ENCODE results near the gene AMDHD2. TPM values are rescaled to one million over a fixed set of nuclear protein-coding genes. Genes with fewer than 3 reads are reported as not detected.

AMDHD2 gene
- total and polyA plus RNA-seq, 2 of the 13 experiments (the other 11 are each of a cell fraction or from before 2014, with no cell fraction given), result 33.5 to 39.1 TPM

DNA sequence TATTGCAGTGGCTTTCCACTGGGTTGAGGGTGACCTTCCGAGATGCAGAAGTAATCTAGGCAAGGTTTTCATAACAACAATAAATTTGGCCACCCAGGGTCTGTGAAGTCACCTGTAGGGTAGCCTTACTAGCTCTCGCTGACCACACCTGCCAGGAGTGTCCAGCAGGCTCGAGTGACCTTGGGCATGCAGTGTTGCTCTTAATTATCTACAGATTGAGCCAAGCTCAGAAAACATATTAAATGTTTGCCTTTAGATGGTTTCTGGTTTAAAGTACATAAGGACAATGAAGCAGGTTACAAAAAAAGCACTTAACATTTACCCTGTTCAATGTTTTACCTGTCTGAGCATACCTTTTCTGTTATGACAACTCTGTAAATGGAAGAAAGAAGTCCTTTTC, 43.4 kb upstream of the AMDHD2 start (continued):
- TF ChIP-seq, protein P1, sequence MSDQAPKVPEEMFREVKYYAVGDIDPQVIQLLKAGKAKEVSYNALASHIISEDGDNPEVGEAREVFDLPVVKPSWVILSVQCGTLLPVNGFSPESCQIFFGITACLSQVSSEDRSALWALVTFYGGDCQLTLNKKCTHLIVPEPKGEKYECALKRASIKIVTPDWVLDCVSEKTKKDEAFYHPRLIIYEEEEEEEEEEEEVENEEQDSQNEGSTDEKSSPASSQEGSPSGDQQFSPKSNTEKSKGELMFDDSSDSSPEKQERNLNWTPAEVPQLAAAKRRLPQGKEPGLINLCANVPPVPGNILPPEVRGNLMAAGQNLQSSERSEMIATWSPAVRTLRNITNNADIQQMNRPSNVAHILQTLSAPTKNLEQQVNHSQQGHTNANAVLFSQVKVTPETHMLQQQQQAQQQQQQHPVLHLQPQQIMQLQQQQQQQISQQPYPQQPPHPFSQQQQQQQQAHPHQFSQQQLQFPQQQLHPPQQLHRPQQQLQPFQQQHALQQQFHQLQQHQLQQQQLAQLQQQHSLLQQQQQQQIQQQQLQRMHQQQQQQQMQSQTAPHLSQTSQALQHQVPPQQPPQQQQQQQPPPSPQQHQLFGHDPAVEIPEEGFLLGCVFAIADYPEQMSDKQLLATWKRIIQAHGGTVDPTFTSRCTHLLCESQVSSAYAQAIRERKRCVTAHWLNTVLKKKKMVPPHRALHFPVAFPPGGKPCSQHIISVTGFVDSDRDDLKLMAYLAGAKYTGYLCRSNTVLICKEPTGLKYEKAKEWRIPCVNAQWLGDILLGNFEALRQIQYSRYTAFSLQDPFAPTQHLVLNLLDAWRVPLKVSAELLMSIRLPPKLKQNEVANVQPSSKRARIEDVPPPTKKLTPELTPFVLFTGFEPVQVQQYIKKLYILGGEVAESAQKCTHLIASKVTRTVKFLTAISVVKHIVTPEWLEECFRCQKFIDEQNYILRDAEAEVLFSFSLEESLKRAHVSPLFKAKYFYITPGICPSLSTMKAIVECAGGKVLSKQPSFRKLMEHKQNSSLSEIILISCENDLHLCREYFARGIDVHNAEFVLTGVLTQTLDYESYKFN (CRISPR knock-in tag; conservative IDR thresholded peaks at IDR 0.05), result peak; percentile 59

DNA sequence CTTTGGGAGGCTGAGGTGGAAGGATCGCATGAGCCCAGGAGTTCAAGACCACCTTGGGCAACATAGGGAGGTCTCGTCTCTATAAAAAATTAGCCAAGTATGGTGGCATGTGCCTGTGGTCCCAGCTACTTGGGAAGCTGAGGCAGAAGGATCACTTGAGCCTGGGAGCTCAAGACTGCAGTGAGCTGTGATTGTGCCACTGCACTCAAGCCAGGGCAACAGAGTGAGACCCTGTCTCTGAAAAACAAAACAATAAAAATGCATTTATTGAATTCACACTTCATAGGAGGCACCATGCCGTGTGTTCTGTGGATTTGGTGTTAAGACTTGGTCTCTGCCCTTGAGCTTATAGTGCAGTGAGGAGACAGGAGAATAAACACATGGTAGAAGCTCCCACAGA, 42.8 kb upstream of the AMDHD2 start:
- Histone ChIP-seq H2AFZ (ENCODE audit: low read length) (no peak overlapping the region), H3K27ac (ENCODE audit: extremely low read length, insufficient read depth, low read length) (peak overlapping the region; percentile 53), H4K20me1 (ENCODE audit: insufficient read depth, low read length) (peaks cover 20% of the 10 kb centered on the region), H3K4me1 (ENCODE audit: insufficient read depth, low read length) (peaks cover 63% of the 10 kb centered on the region), H3K79me2 (ENCODE audit: insufficient read depth, low read length) (peaks cover 36% of the 10 kb centered on the region), H3K27me3 (ENCODE audit: control insufficient read depth in 1 of 2, insufficient read depth in 2 of 2, low read length in 2 of 2) (peaks cover 0 to 1% of the 10 kb centered on the region in 2 experiments; a peak in 2 of 5 replicates), H3K9ac (ENCODE audit: insufficient read depth, low read depth, low read length) (no peak overlapping the region), H3K36me3 (replicated peaks in 1 of 2; ENCODE audit: control insufficient read depth in 1 of 2, insufficient read depth in 2 of 2, low read length in 2 of 2) (peaks cover 2 to 5% of the 10 kb centered on the region in 2 experiments; a peak in 2 of 5 replicates), H3K4me2 (ENCODE audit: low read depth, low read length) (peak overlapping the region; percentile 88), H3K9me3 (ENCODE audit: low read length) (no peaks in the 10 kb centered on the region), H3K4me3 (replicated peaks in 1 of 3; ENCODE audit: insufficient read depth in 1 of 3, low read depth in 2 of 3, low read length in 3 of 3) (no peak overlapping the region)
- intact Hi-C loops (cut with micrococcal nuclease; ENCODE audit: unreplicated experiment), result no loop called here
- POLR2A ChIA-PET, result interaction anchor here (1.0 to 1.5 kb wide), 3 partner anchors 37 to 226 kb away, joined by 3 to 8 read pairs (median 4); partner anchors contain the start of genes ATP6V0C and ECI1
- FAIRE-seq (no peak), ATAC-seq (no peak), DNase-seq (ENCODE audit: low spot score) (no peak)
- WGBS (ENCODE audit: low lambda C conversion rate), result 66% methylated on average over 3 of the region's 3 CpGs
- in situ Hi-C loops (cut with HindIII; ENCODE audit: extremely low pct_ligation_motif_present, low pct_unique_long_range_greater_than_20kb), result no loop called here
- no TSS peak for BruUV-seq (replicated peaks)
- CTCF ChIA-PET (ENCODE audit: low intra/inter-chr PET ratio, low total read pairs), result no interaction called here
- TF ChIP-seq, protein P2, sequence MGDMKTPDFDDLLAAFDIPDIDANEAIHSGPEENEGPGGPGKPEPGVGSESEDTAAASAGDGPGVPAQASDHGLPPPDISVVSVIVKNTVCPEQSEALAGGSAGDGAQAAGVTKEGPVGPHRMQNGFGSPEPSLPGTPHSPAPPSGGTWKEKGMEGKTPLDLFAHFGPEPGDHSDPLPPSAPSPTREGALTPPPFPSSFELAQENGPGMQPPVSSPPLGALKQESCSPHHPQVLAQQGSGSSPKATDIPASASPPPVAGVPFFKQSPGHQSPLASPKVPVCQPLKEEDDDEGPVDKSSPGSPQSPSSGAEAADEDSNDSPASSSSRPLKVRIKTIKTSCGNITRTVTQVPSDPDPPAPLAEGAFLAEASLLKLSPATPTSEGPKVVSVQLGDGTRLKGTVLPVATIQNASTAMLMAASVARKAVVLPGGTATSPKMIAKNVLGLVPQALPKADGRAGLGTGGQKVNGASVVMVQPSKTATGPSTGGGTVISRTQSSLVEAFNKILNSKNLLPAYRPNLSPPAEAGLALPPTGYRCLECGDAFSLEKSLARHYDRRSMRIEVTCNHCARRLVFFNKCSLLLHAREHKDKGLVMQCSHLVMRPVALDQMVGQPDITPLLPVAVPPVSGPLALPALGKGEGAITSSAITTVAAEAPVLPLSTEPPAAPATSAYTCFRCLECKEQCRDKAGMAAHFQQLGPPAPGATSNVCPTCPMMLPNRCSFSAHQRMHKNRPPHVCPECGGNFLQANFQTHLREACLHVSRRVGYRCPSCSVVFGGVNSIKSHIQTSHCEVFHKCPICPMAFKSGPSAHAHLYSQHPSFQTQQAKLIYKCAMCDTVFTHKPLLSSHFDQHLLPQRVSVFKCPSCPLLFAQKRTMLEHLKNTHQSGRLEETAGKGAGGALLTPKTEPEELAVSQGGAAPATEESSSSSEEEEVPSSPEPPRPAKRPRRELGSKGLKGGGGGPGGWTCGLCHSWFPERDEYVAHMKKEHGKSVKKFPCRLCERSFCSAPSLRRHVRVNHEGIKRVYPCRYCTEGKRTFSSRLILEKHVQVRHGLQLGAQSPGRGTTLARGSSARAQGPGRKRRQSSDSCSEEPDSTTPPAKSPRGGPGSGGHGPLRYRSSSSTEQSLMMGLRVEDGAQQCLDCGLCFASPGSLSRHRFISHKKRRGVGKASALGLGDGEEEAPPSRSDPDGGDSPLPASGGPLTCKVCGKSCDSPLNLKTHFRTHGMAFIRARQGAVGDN (CRISPR knock-in tag; IDR thresholded peaks at IDR 0.05), result 0 out of 2 replicates have a peak, but pooled peaks have one; percentile 5
- TF ChIP-seq, protein P3, sequence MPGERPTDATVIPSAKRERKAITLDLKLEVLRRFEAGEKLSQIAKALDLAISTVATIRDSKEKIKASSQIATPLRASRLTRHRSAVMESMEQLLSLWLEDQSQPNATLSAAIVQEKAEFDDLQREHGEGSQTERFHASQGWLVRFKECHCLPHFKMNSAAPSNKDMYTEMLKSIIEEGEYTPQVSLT (CRISPR knock-in tag; IDR thresholded peaks at IDR 0.05; ENCODE audit: borderline replicate concordance, low read depth), result no peak
